CD4-positive, alpha-beta T cell treated with Interleukin-6 at 100 ng/mL for 8 hours (primary cell): ENCODE measurements around the gene ACADVL.
A peak's percentile ranks its signal among the peaks of the same experiment; 100 is the strongest.

ENCODE experiments used
- DNase-seq: peaks from one replicate; pipeline ENCODE4 v3.0.0-alpha.2; 2020; ENCODE audit warnings: mixed read lengths, low spot score

Gene ACADVL

GRCh38 chr17:7217113-7217987 is 2.4 kb upstream of the ACADVL start:
- no peak for DNase-seq

DNA sequence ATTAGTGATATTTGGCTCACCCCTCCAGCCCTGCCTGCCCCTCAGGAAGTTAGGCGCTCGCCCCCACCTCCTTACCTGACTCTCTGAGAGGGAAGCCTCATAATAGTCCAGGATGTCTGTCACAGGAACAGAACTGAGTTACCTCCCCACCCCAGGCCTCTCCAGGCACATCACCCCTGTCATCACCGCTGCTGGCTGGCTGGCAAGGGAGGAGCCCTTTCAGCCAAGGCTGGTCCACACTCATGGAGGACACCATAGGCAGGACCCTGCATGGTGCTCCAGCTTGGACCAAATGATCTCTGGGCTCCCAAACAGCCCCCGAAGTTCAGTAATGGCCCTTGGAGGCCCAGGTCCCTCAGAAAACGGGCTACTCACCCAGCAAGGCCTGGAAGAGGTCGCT is 1.6 kb upstream of the ACADVL start:
- DNase-seq, result no peak

DNA sequence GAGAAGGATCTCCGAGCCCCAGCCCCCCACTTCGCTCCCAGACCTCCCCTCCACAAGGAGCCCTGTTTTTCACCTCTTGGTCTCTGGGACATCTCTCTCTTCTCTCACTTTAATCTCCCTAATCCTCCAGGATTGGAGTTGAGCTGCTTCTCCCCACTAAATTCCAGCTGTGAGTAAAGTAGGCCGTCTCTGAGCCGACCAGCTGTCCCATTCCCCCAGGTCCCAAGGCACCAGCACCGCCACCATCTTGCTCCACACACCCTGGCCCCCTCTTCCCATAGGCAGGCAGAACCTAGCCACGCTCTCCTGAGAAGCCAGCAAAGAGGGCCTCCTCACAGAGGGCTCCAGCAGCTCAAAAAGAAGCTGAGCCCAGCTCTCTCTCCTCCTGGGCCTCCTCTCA is 980 bp upstream of the ACADVL start:
- no peak for DNase-seq

- DNase-seq, result no peak
Observed at GRCh38 chr17:7219229-7219811, 418 bp upstream of the ACADVL start.

- DNase-seq, result peak; percentile 69
Observed at GRCh38 chr17:7220593-7221277, 997 bp downstream of the ACADVL start.

GRCh38 chr17:7221278-7222092 is 1.7 kb downstream of the ACADVL start:
- no peak for DNase-seq

GRCh38 chr17:7222093-7222971 is 2.6 kb downstream of the ACADVL start:
- DNase-seq, result no peak

GRCh38 chr17:7222972-7223292 is 3.2 kb downstream of the ACADVL start:
- no peak for DNase-seq

GRCh38 chr17:7223375-7223774 is 3.6 kb downstream of the ACADVL start:
- DNase-seq, result no peak

DNA sequence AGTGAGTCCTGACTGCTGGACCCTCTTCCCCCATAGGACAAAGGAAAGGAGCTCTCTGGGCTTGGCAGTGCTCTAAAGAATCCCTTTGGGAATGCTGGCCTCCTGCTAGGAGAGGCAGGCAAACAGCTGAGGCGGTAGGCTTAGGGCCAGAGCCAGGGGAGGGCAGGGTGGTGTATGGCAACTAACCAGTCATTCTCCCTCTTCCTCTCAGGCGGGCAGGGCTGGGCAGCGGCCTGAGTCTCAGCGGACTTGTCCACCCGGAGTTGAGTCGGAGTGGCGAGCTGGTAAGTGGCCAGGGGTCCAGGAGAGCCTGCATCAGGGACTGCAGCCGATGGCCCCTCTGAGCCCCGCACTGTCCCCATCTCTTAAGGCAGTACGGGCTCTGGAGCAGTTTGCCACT is 4.4 kb downstream of the ACADVL start:
- no peak for DNase-seq

GRCh38 chr17:7224661-7225111 is 4.9 kb downstream of the ACADVL start:
- DNase-seq, result no peak

GRCh38 chr17:7225711-7226331 is 6.1 kb downstream of the ACADVL start:
- no peak for DNase-seq

DNA sequence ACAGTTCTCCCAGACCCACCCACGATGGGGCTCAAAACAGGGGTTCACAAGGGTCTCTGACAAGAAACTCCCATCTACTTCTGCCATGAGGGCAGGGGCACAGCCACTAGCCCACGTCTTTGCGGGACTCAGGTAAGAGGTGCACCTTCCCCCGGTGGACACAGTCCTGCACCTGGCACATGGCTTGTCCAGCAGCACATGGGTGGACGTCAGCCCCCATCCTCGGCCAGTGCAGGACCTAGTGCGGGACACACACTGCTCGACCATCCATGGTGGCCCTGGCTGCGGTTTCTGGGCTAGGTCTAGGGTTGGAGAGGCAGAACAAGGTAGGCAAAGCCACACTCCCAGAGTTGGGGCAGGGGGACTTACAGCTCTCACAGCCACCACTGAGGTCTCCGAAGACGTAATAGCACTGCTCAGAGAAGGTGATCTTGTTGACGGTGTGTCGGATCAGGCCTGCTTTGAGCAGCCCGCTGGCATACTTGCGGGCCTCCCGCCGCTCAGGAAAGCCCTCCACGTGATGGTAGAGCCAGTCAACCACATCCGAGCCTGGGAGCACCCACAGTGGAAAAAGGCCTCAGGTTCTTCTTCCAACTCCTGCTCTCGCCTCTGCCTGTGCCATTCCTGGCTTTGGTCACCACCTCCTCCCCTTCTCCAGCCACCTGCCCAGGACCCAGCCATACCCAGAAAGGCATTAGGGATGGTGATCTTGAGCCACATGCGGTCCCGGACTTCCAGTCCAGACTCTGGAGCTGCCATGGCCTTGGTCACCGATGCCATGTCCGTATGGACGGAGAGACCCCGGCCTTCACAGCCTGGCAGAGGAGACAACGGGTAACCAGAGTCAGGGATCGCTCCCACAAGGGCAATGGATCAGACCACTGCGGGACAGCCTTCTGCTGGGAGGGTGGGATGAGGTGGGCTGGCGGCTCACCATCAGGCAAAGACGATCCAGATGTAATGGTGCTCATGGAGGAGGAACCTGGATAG is 7.3 kb downstream of the ACADVL start:
- DNase-seq, result no peak

- no peak for DNase-seq
Observed at GRCh38 chr17:7228920-7229319, 9.2 kb downstream of the ACADVL start.

DNA sequence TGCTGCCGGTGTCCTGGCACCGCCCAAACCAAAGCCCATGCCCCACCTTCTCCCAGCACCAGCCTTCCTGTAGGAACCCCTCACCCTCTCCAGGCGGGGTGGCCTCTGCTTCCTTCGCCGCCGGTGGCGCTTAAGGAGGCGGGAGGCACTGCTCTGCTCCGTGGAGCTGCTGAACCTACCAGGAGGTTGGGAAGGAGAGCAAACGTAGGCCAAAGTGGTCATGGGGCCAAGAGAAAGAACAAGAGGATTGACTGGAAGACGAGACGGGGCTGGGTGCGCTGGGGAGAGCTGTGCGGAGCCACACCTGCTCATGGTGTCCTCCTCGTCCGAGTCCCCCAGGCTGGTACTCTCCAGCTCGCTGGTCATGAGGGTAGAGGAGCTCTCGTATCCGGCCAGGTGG is 9.8 kb downstream of the ACADVL start:
- DNase-seq, result no peak

DNA sequence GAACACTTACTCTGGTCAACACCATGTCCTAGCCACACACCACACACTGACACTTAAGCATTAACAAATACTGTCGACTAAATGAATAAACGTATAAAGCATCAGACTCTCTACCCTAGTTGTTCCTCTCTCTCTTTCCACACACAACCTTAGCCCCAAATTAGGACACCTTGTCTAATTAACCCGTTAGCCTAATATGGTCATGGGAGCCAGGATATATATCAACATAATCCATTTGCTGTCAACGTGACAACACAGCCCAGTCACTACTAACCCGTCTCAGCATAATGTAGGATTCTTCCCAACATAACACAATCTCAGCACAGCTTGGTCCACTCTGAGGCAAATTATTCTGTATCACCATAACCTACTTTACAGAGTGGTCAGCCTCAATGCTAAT is 12.4 kb downstream of the ACADVL start:
- no peak for DNase-seq

GRCh38 chr17:7233701-7234082 is 14.0 kb downstream of the ACADVL start:
- DNase-seq, result no peak

DNA sequence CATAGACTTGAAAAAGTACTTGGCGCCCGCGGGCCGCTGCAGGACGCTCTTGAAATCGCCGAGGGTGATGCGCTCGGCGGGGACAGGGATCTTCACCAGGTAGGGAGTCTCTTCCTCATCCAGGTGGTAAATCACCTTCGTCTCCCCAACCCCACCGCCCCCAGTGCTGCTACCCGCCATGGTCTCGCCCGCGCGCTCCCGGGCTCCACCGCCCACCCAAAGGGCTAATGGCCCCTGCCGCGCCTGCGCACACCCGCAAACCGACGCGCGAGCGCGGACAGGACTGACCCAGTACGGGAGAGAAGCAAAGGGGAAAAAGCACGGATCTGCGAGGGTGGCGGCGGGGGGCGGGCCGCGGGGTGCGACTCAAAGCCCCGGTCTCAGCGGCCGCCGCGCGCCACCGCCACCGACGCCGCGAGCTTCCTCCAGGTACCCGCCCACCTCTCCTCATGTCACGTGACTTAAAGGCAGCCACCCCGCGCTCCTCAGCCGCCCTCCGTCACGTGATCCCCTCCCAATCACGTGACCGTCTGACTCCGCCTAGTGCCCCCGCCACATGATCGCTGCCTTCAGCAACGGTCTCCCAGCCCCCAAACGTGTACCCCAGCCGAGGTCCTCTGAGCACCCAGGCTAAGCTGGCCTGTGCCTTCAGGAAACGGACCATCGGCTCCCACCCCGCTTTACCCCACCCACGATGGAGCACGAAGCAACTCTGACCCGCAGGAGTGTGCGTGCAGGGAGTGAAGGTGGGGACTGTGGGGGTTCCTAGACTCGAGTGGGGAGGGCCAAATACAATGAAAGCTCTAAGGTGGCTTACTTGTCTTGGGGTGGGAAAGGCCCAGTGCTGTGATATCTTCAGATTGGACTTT is 14.6 kb downstream of the ACADVL start, which contains the start of gene DVL2:
TSS of gene DVL2 (minus strand) at position 435 of the 869 bp plus-strand sequence. CDS start at position 180, 255 bp downstream.
- peak; percentile 95 for DNase-seq
